NCI-H1417 (cell line): Measurements from ENCODE around the gene CCDC12.
A peak's percentile ranks its signal among the peaks of the same experiment; 100 is the strongest.
"Not testable (repeated sequence)": the region's sequence is repeated elsewhere in the genome, so short reads cannot be mapped to it uniquely, and the experiment has no call there.

Experiments
- DNase-seq, 3 experiments: peaks; one replicate each; lab custom pipeline; 2025; lab: John Stamatoyannopoulos, UW

The CCDC12 gene

GRCh38 chr3:46923559-46924350, 52.8 kb downstream of the CCDC12 start:
- peak in 1 of 3 experiments; percentile 17 for DNase-seq

- DNase-seq, result no peak
These were observed 53.5 kb downstream of the CCDC12 start for GRCh38 chr3:46922871-46923558.

- no peak for DNase-seq
These were observed 54.1 kb downstream of the CCDC12 start for GRCh38 chr3:46922426-46922825.

- no peak for DNase-seq
These were observed 54.7 kb downstream of the CCDC12 start for GRCh38 chr3:46921871-46922271.

GRCh38 chr3:46921041-46921440, 55.5 kb downstream of the CCDC12 start:
- no peak for DNase-seq

- no peak for DNase-seq
These were observed 57.9 kb downstream of the CCDC12 start for GRCh38 chr3:46918634-46919033.

GRCh38 chr3:46918202-46918601, 58.3 kb downstream of the CCDC12 start:
- no peak for DNase-seq

GRCh38 chr3:46917257-46917656, 59.3 kb downstream of the CCDC12 start:
- DNase-seq, result no peak

- no peak for DNase-seq
These were observed 59.7 kb downstream of the CCDC12 start for GRCh38 chr3:46916799-46917198.

- DNase-seq, result no peak
These were observed 60.3 kb downstream of the CCDC12 start for GRCh38 chr3:46916278-46916677.

GRCh38 chr3:46915297-46915822, 61.2 kb downstream of the CCDC12 start:
- DNase-seq, result no peak

GRCh38 chr3:46914849-46915248, 61.7 kb downstream of the CCDC12 start:
- DNase-seq, result no peak

- peak; percentile 50 to 85 (median 76) for DNase-seq
These were observed 62.9 kb downstream of the CCDC12 start for GRCh38 chr3:46913644-46914043.

GRCh38 chr3:46912986-46913385, 63.6 kb downstream of the CCDC12 start:
- no peak for DNase-seq

GRCh38 chr3:46910914-46911313, 65.6 kb downstream of the CCDC12 start:
- not testable (repeated sequence) for DNase-seq

- DNase-seq, result no peak
These were observed 66.3 kb downstream of the CCDC12 start for GRCh38 chr3:46910166-46910760.

- DNase-seq, result peak; percentile 66 to 84 (median 69)
These were observed 66.9 kb downstream of the CCDC12 start for GRCh38 chr3:46909535-46910161.

- no peak for DNase-seq
These were observed 67.5 kb downstream of the CCDC12 start for GRCh38 chr3:46908986-46909534.

- DNase-seq, result no peak
These were observed 68.1 kb downstream of the CCDC12 start for GRCh38 chr3:46908294-46908985.

- DNase-seq, result peak in 1 of 3 experiments; percentile 7
These were observed 68.6 kb downstream of the CCDC12 start for GRCh38 chr3:46907960-46908293.

- no peak for DNase-seq
These were observed 69.3 kb downstream of the CCDC12 start for GRCh38 chr3:46907271-46907670.
